Neural progenitor cell (in vitro differentiated cells): ENCODE results near the gene NDEL1.

Experiments
- EZH2 ChIP-seq: fragments of 200-600 bp; sonication (generic); IDR thresholded peaks from 2 replicates; pipeline ENCODE4 v1.6.1; 2017; ENCODE audit warnings: antibody characterized with exemption, mild to moderate bottlenecking, moderate library complexity
- EZH2phosphoT487 ChIP-seq: fragments of 200-600 bp; sonication (generic); IDR thresholded peaks from 2 replicates; pipeline ENCODE4 v1.6.1; 2017; ENCODE audit warnings: antibody characterized with exemption
- TF ChIP-seq, protein P1 (sequence below): fragments of 200-600 bp; sonication (generic); IDR thresholded peaks from 2 replicates; pipeline ENCODE4 v1.5.1; 2017; ENCODE audit warnings: antibody characterized with exemption, mild to moderate bottlenecking

DNA sequence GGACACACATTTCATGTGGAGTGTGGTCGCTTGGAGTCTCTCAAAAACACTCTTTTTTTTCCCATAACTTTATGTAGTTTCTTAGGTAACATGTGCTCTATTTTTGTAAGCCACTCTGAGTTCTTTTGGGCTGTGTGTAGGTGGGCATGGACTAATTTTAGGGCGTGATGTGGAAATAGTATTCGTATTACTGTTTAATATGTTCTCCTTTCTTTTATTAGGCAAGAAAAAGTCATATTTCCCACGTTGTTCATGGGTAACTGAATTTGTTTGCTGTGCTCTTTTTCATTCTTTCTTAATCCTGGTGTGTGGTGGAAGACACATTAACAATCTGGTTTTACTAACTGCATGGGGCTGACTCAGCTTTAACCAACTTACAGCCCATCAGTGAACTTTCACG is 27.4 kb downstream of the NDEL1 start:
- TF ChIP-seq, protein P1, sequence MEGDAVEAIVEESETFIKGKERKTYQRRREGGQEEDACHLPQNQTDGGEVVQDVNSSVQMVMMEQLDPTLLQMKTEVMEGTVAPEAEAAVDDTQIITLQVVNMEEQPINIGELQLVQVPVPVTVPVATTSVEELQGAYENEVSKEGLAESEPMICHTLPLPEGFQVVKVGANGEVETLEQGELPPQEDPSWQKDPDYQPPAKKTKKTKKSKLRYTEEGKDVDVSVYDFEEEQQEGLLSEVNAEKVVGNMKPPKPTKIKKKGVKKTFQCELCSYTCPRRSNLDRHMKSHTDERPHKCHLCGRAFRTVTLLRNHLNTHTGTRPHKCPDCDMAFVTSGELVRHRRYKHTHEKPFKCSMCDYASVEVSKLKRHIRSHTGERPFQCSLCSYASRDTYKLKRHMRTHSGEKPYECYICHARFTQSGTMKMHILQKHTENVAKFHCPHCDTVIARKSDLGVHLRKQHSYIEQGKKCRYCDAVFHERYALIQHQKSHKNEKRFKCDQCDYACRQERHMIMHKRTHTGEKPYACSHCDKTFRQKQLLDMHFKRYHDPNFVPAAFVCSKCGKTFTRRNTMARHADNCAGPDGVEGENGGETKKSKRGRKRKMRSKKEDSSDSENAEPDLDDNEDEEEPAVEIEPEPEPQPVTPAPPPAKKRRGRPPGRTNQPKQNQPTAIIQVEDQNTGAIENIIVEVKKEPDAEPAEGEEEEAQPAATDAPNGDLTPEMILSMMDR = no peak
- TF ChIP-seq EZH2 = no peak
- no peak for TF ChIP-seq EZH2phosphoT487
